ENCODE measurements around the gene MSI2. TPM values are rescaled to one million over a fixed set of nuclear protein-coding genes. Genes with fewer than 3 reads are reported as not detected.

Gene MSI2
- total RNA-seq, 2 donors from 2014 or later: 54.1 to 74.8 TPM

GRCh38 chr17:57391857-57392471 lies 135.6 kb downstream of the MSI2 start:
- Mint-ChIP-seq H3K36me3 (peaks cover 36 to 71% of the 10 kb centered on the region in 2 donors), H3K9me3 (peaks cover 9 to 23% of the 10 kb centered on the region in 2 donors), H3K27ac (no peak overlapping the region)
- DNase-seq (ENCODE audit: low spot score in 2 of 2) (no peak), ATAC-seq (no peak)

- peaks cover 31 to 57% of the 10 kb centered on the region in 2 donors for H3K36me3 Mint-ChIP-seq
- DNase-seq (ENCODE audit: low spot score in 2 of 2) (no peak), ATAC-seq (no peak)
- peaks cover 4 to 9% of the 10 kb centered on the region in 2 donors for H3K9me3 Mint-ChIP-seq
- H3K27ac Mint-ChIP-seq: no peak overlapping the region
Measured at GRCh38 chr17:57393368-57393767, 137.0 kb downstream of the MSI2 start.

- ATAC-seq (no peak), DNase-seq (ENCODE audit: low spot score in 2 of 2) (no peak)
- Mint-ChIP-seq H3K27ac (no peak overlapping the region), H3K9me3 (peaks cover 2 to 4% of the 10 kb centered on the region in 2 donors), H3K36me3 (peaks cover 21 to 47% of the 10 kb centered on the region in 2 donors)
Measured at GRCh38 chr17:57394375-57394774, 138.1 kb downstream of the MSI2 start.

- ATAC-seq: peak in 1 of 2 donors; percentile 24
- Mint-ChIP-seq H3K36me3 (peaks cover 8 to 36% of the 10 kb centered on the region in 2 donors), H3K9me3 (peaks cover 0 to 4% of the 10 kb centered on the region in 2 donors), H3K27ac (peak overlapping the region in 1 of 2 donors; percentile 11)
- no peak for DNase-seq (ENCODE audit: low spot score in 2 of 2)
Measured at GRCh38 chr17:57395721-57396321, 139.5 kb downstream of the MSI2 start.

- H3K27ac Mint-ChIP-seq: no peak overlapping the region
- peaks cover 4 to 29% of the 10 kb centered on the region in 2 donors for H3K36me3 Mint-ChIP-seq
- peaks cover 0 to 4% of the 10 kb centered on the region in 2 donors for H3K9me3 Mint-ChIP-seq
- ATAC-seq (no peak), DNase-seq (ENCODE audit: low spot score in 2 of 2) (no peak)
Measured at GRCh38 chr17:57396511-57396921, 140.2 kb downstream of the MSI2 start.

- H3K36me3 Mint-ChIP-seq: peaks cover 4 to 21% of the 10 kb centered on the region in 2 donors
- DNase-seq (ENCODE audit: low spot score in 2 of 2): no peak
- ATAC-seq: no peak
Measured at GRCh38 chr17:57397402-57397801, 141.1 kb downstream of the MSI2 start.

GRCh38 chr17:57399690-57400089 lies 143.4 kb downstream of the MSI2 start:
- ATAC-seq (no peak), DNase-seq (ENCODE audit: low spot score in 2 of 2) (no peak)
- H3K27ac Mint-ChIP-seq: no peak overlapping the region
- no peaks in the 10 kb centered on the region for H3K9me3 Mint-ChIP-seq
- H3K36me3 Mint-ChIP-seq: peaks cover 0 to 4% of the 10 kb centered on the region in 2 donors

More at GRCh38 chr17:57397402-57397801, 141.1 kb downstream of the MSI2 start:
- H3K27ac Mint-ChIP-seq: no peak overlapping the region
- H3K9me3 Mint-ChIP-seq: peaks cover 0 to 4% of the 10 kb centered on the region in 2 donors

- Mint-ChIP-seq H3K9me3 (no peaks in the 10 kb centered on the region), H3K27ac (no peak overlapping the region), H3K36me3 (no peaks in the 10 kb centered on the region)
- ATAC-seq: no peak
- DNase-seq (ENCODE audit: low spot score in 2 of 2): no peak
Measured at GRCh38 chr17:57400648-57401047, 144.3 kb downstream of the MSI2 start.

- DNase-seq (ENCODE audit: low spot score in 2 of 2) (no peak), ATAC-seq (peak in 1 of 2 donors; percentile 22)
- Mint-ChIP-seq H3K9me3 (no peaks in the 10 kb centered on the region), H3K36me3 (peaks cover 0 to 7% of the 10 kb centered on the region in 2 donors), H3K27ac (peak overlapping the region; percentile 64 to 72)
Measured at GRCh38 chr17:57401556-57402488, 145.5 kb downstream of the MSI2 start.

GRCh38 chr17:57402681-57403180 lies 146.4 kb downstream of the MSI2 start:
- DNase-seq (ENCODE audit: low spot score in 2 of 2) (no peak), ATAC-seq (no peak)
- H3K27ac Mint-ChIP-seq: no peak overlapping the region
- peaks cover 0 to 12% of the 10 kb centered on the region in 2 donors for H3K36me3 Mint-ChIP-seq
- no peaks in the 10 kb centered on the region for H3K9me3 Mint-ChIP-seq

GRCh38 chr17:57403236-57403635 lies 146.9 kb downstream of the MSI2 start:
- peaks cover 0 to 12% of the 10 kb centered on the region in 2 donors for H3K36me3 Mint-ChIP-seq
- no peak for ATAC-seq

GRCh38 chr17:57404073-57404472 lies 147.8 kb downstream of the MSI2 start:
- DNase-seq (ENCODE audit: low spot score in 2 of 2): no peak
- no peak for ATAC-seq
- H3K27ac Mint-ChIP-seq: peak overlapping the region in 1 of 2 donors; percentile 83
- H3K36me3 Mint-ChIP-seq: peaks cover 0 to 12% of the 10 kb centered on the region in 2 donors
- H3K9me3 Mint-ChIP-seq: no peaks in the 10 kb centered on the region

More at GRCh38 chr17:57403236-57403635, 146.9 kb downstream of the MSI2 start:
- Mint-ChIP-seq H3K27ac (no peak overlapping the region), H3K9me3 (no peaks in the 10 kb centered on the region)
- no peak for DNase-seq (ENCODE audit: low spot score in 2 of 2)

GRCh38 chr17:57404795-57405490 lies 148.6 kb downstream of the MSI2 start:
- no peak for ATAC-seq
- no peak overlapping the region for H3K27ac Mint-ChIP-seq
- DNase-seq (ENCODE audit: low spot score in 2 of 2): no peak
- H3K36me3 Mint-ChIP-seq: peaks cover 0 to 12% of the 10 kb centered on the region in 2 donors
- H3K9me3 Mint-ChIP-seq: no peaks in the 10 kb centered on the region

GRCh38 chr17:57405491-57406072 lies 149.3 kb downstream of the MSI2 start:
- no peak for ATAC-seq
- no peaks in the 10 kb centered on the region for H3K9me3 Mint-ChIP-seq
- DNase-seq (ENCODE audit: low spot score in 2 of 2): no peak
- H3K27ac Mint-ChIP-seq: no peak overlapping the region
- H3K36me3 Mint-ChIP-seq: peaks cover 0 to 12% of the 10 kb centered on the region in 2 donors

- Mint-ChIP-seq H3K9me3 (no peaks in the 10 kb centered on the region), H3K27ac (peak overlapping the region; percentile 70 to 94), H3K36me3 (peaks cover 0 to 12% of the 10 kb centered on the region in 2 donors)
- no peak for DNase-seq (ENCODE audit: low spot score in 2 of 2)
- ATAC-seq: peak in 1 of 2 donors; percentile 26
Measured at GRCh38 chr17:57406131-57406980, 150.0 kb downstream of the MSI2 start.
